Fibroblast of villous mesenchyme (primary cell): ENCODE results near the gene NRIP2. TPM values are rescaled to one million over a fixed set of nuclear protein-coding genes. Genes with fewer than 3 reads are reported as not detected.
A peak's percentile ranks its signal among the peaks of the same experiment; 100 is the strongest.
"Not testable (repeated sequence)": the region's sequence is repeated elsewhere in the genome, so short reads cannot be mapped to it uniquely, and the experiment has no call there.

ENCODE experiments used
- DNase-seq: peaks from one replicate; pipeline ENCODE4 v3.0.0-alpha.2; 2010; ENCODE audit warnings: low read depth
- H3K4me3 ChIP-seq: 2 replicates; pipeline ENCODE4 v1.5.1; 2011; ENCODE audit warnings: low read depth, mild to moderate bottlenecking, low read length
- CTCF ChIP-seq: IDR thresholded peaks from 2 replicates; pipeline ENCODE4 v1.5.1; 2012; ENCODE audit warnings: low read depth, mild to moderate bottlenecking, low read length; ENCODE audit not compliant: insufficient read depth
- total RNA-seq: library from RNA; depleted of rRNA; stranded (reverse); fragments of >200 nt; gene quantifications from 2 replicates; pipeline ENCODE4 v1.2.3, GENCODE V29; 2012

The NRIP2 gene
- total RNA-seq, 1 donor, result 0.86 TPM

GRCh38 chr12:2864198-2864597 lies 29.4 kb upstream of the NRIP2 start:
- no peak for TF ChIP-seq CTCF
- H3K4me3 ChIP-seq, result no peak overlapping the region
- DNase-seq, result no peak

- H3K4me3 ChIP-seq, result not testable (repeated sequence)
Measured at GRCh38 chr12:2863402-2863801, 28.6 kb upstream of the NRIP2 start.

GRCh38 chr12:2862876-2863275 lies 28.0 kb upstream of the NRIP2 start:
- no peak overlapping the region for H3K4me3 ChIP-seq
- no peak for TF ChIP-seq CTCF
- no peak for DNase-seq

More at GRCh38 chr12:2863402-2863801, 28.6 kb upstream of the NRIP2 start:
- DNase-seq, result not testable (repeated sequence)

- H3K4me3 ChIP-seq, result no peak overlapping the region
- no peak for DNase-seq
- TF ChIP-seq CTCF, result no peak
Measured at GRCh38 chr12:2860170-2860569, 25.3 kb upstream of the NRIP2 start.

- H3K4me3 ChIP-seq, result no peak overlapping the region
- no peak for TF ChIP-seq CTCF
- peak; percentile 65 for DNase-seq
Measured at GRCh38 chr12:2858944-2859421, 24.1 kb upstream of the NRIP2 start.

- no peak for DNase-seq
- H3K4me3 ChIP-seq, result no peak overlapping the region
- no peak for TF ChIP-seq CTCF
Measured at GRCh38 chr12:2858334-2858733, 23.5 kb upstream of the NRIP2 start.

GRCh38 chr12:2857576-2857975 lies 22.7 kb upstream of the NRIP2 start:
- no peak for TF ChIP-seq CTCF
- no peak for DNase-seq

More at GRCh38 chr12:2857576-2857975, 22.7 kb upstream of the NRIP2 start:
- H3K4me3 ChIP-seq, result no peak overlapping the region
